CD14-positive monocyte (primary cell): ENCODE measurements around the gene RBFOX2. TPM values are rescaled to one million over a fixed set of nuclear protein-coding genes. Genes with fewer than 3 reads are reported as not detected.

ENCODE experiments used
- DNase-seq, 3 donors: peaks; one replicate each; pipeline ENCODE4 v3.0.0-alpha.2; 2011 to 2022
- H2AFZ ChIP-seq: 2 replicates; pipeline ENCODE4 v1.6.0; 2012; ENCODE audit warnings: mild to moderate bottlenecking, low read depth, low read length, inconsistent platforms; ENCODE audit not compliant: insufficient read depth, poor library complexity, severe bottlenecking
- H3K27ac ChIP-seq, 2 donors: 1 replicate in 1 of 2; 2 replicates in 1 of 2; pipeline ENCODE4 v1.5.1; 2012 to 2013; ENCODE audit warnings: low read length in 2 of 2, control low read depth in 1 of 2, inconsistent platforms in 1 of 2, low read depth in 1 of 2, mild to moderate bottlenecking in 1 of 2
- H3K27me3 ChIP-seq, 2 donors: one replicate each; pipeline versions ENCODE4 v1.6.0 to v1.6.1; 2011 to 2013; ENCODE audit warnings: low read length in 2 of 2; ENCODE audit not compliant: control insufficient read depth in 2 of 2, insufficient read depth in 2 of 2
- H3K36me3 ChIP-seq, 2 donors: replicated peaks in 1 of 2; 1 replicate in 1 of 2; 2 replicates in 1 of 2; pipeline versions ENCODE4 v1.5.1 to v1.6.1; 2012 to 2013; ENCODE audit warnings: low read length in 2 of 2, control low read depth in 1 of 2, inconsistent platforms in 1 of 2, mild to moderate bottlenecking in 1 of 2; ENCODE audit not compliant: insufficient read depth in 2 of 2, control insufficient read depth in 1 of 2
- H3K4me1 ChIP-seq, 2 donors: 1 replicate in 1 of 2; 2 replicates in 1 of 2; pipeline versions ENCODE4 v1.5.1 to v1.6.1; 2012 to 2013; ENCODE audit warnings: low read length in 2 of 2, control low read depth in 1 of 2, inconsistent platforms in 1 of 2, mild to moderate bottlenecking in 1 of 2, moderate library complexity in 1 of 2; ENCODE audit not compliant: insufficient read depth in 2 of 2, control insufficient read depth in 1 of 2
- H3K4me2 ChIP-seq: replicated peaks from 2 replicates; pipeline ENCODE3; 2012; ENCODE audit warnings: low read length, moderate library complexity, mild to moderate bottlenecking; ENCODE audit not compliant: poor library complexity, severe bottlenecking; ENCODE audit errors: extremely low read depth
- H3K4me3 ChIP-seq, 3 experiments: fragments of 200-600 bp in 1 of 3; sonication (generic) in 1 of 3; replicated peaks in 1 of 3; 1 replicate in 2 of 3; 2 replicates in 1 of 3; pipeline ENCODE4 v1.5.1; 2011 to 2013; ENCODE audit warnings: low read length in 3 of 3, mild to moderate bottlenecking in 3 of 3, control low read depth in 2 of 3, low read depth in 2 of 3, inconsistent platforms in 1 of 3, moderate library complexity in 1 of 3
- H3K79me2 ChIP-seq: 2 replicates; pipeline ENCODE4 v1.6.0; 2012; ENCODE audit warnings: mild to moderate bottlenecking, control low read depth, inconsistent platforms, low read length, moderate library complexity; ENCODE audit not compliant: insufficient read depth
- H3K9ac ChIP-seq: 2 replicates; pipeline ENCODE4 v1.6.0; 2017; ENCODE audit warnings: low read length, mild to moderate bottlenecking; ENCODE audit not compliant: insufficient read depth, poor library complexity, severe bottlenecking
- H3K9me3 ChIP-seq, 2 donors: replicated peaks in 1 of 2; 1 replicate in 1 of 2; 2 replicates in 1 of 2; pipeline versions ENCODE4 v1.5.1 to v1.6.1; 2012 to 2013; ENCODE audit warnings: low read length in 2 of 2, control low read depth in 1 of 2; ENCODE audit not compliant: control insufficient read depth in 1 of 2, insufficient read depth in 1 of 2
- H4K20me1 ChIP-seq: 2 replicates; pipeline ENCODE4 v1.6.0; 2012; ENCODE audit warnings: mild to moderate bottlenecking, low read length, control low read depth, moderate library complexity; ENCODE audit not compliant: insufficient read depth
- H3K27ac Mint-ChIP-seq, 7 donors: one replicate each; pipeline ENCODE4 v1.8.0; 2020; ENCODE audit warnings: mild to moderate bottlenecking in 7 of 7, mixed read lengths in 7 of 7, moderate library complexity in 6 of 7, inconsistent platforms in 2 of 7
- H3K27me3 Mint-ChIP-seq, 3 donors: one replicate each; pipeline ENCODE4 v1.8.0; 2021 to 2022; ENCODE audit warnings: low read depth in 3 of 3, mild to moderate bottlenecking in 3 of 3, mixed read lengths in 3 of 3, moderate library complexity in 3 of 3, inconsistent platforms in 1 of 3
- H3K36me3 Mint-ChIP-seq, 2 donors: one replicate each; pipeline ENCODE4 v1.8.0; 2020; ENCODE audit warnings: mixed read lengths in 2 of 2, inconsistent platforms in 1 of 2, mild to moderate bottlenecking in 1 of 2
- H3K4me1 Mint-ChIP-seq: one replicate; pipeline ENCODE4 v1.8.0; 2020; ENCODE audit warnings: mild to moderate bottlenecking, mixed read lengths
- H3K4me3 Mint-ChIP-seq, 2 donors: one replicate each; pipeline ENCODE4 v1.8.0; 2020; ENCODE audit warnings: mild to moderate bottlenecking in 2 of 2, mixed read lengths in 2 of 2, moderate library complexity in 1 of 2
- H3K9me3 Mint-ChIP-seq, 7 donors: one replicate each; pipeline ENCODE4 v1.8.0; 2020 to 2022; ENCODE audit warnings: mixed read lengths in 7 of 7, mild to moderate bottlenecking in 6 of 7, moderate library complexity in 6 of 7, inconsistent platforms in 2 of 7
- WGBS: methylation state at CpG from one replicate; pipeline ENCODE4 v1.1.5; 2013; ENCODE audit warnings: missing lambda C conversion rate; ENCODE audit not compliant: insufficient coverage; 5-methylcytosine and 5-hydroxymethylcytosine counted together
- intact Hi-C, 2 donors: fragments of 100-400 bp; cut with micrococcal nuclease; formaldehyde crosslinking; loops; one replicate each; pipeline versions ENCODE4 v1.15.0 to v1.15.1; 2023
- polyA plus RNA-seq, 3 donors: library from polyadenylated mRNA; depleted of rRNA in 1 of 3; unstranded in 2 of 3; stranded (reverse) in 1 of 3; fragments of 300-500 nt in 2 of 3; fragments of >200 nt in 1 of 3; fragmentation: Illumina TruSeq in 2 of 3; gene quantifications; 1 replicate in 2 of 3; 2 replicates in 1 of 3; pipeline ENCODE4 v1.2.3, GENCODE V29; 2012 to 2021
- TF ChIP-seq, protein P1 (sequence below): fragments of 200-600 bp; IDR thresholded peaks from one replicate; pipeline ENCODE4 v1.8.0; 2022; ENCODE audit warnings: antibody characterized with exemption, mild to moderate bottlenecking

Gene RBFOX2
- polyA plus RNA-seq, 3 donors = not detected

DNA sequence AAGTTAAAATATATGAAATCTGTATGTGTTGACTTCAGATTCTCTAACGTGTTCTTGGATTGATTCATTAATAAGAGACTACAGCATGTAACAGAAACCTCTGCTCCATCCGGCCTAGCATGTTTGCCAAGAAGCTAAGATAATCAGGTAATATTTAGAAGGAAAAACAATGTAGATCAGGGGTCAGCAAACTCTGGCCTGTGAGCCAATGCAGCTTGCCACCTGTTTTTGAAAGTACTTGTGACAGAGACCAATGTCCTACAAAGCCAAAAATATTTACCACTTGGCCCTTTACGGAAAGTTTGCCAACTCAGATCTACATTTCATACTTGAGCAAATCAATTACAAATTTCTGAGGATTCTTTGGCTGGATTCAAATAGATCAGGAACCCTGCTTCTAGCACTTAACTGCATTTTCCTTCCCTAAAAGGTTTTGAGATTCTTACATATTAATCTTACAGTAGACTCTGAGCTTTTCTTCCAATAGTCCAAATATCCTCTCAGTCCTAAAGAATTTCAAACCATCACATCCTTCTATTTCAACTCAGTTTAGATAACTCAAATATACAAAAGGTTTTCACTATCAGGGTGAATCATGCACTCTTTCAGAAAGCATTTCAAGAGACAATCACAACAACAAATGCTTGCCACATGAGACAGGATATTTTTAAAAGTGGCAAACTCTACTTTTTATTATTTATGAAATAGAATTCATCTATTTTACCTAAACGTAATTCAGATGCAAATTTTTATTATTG, 281.5 kb downstream of the RBFOX2 start:
- 86% methylated on average over 1 of the region's 4 CpGs for WGBS
- intact Hi-C loops = no loop called here
- no peaks in the 10 kb centered on the region for H3K27me3 ChIP-seq
- H3K9me3 ChIP-seq = no peaks in the 10 kb centered on the region
- no peak overlapping the region for H3K27ac ChIP-seq
- peaks cover 0 to under 1% of the 10 kb centered on the region in 2 donors for H3K4me1 ChIP-seq
- no peak overlapping the region for H3K4me2 ChIP-seq
- Mint-ChIP-seq H3K36me3 (no peaks in the 10 kb centered on the region), H3K27ac (no peak overlapping the region), H3K4me3 (no peak overlapping the region), H3K27me3 (peaks cover 0 to 3% (median 0%) of the 10 kb centered on the region in 3 donors), H3K9me3 (no peaks in the 10 kb centered on the region), H3K4me1 (peaks cover 3% of the 10 kb centered on the region)
- H2AFZ ChIP-seq = no peak overlapping the region
- no peak for DNase-seq
- H3K9ac ChIP-seq = no peak overlapping the region
- no peak overlapping the region for H3K4me3 ChIP-seq
- TF ChIP-seq, protein P1, sequence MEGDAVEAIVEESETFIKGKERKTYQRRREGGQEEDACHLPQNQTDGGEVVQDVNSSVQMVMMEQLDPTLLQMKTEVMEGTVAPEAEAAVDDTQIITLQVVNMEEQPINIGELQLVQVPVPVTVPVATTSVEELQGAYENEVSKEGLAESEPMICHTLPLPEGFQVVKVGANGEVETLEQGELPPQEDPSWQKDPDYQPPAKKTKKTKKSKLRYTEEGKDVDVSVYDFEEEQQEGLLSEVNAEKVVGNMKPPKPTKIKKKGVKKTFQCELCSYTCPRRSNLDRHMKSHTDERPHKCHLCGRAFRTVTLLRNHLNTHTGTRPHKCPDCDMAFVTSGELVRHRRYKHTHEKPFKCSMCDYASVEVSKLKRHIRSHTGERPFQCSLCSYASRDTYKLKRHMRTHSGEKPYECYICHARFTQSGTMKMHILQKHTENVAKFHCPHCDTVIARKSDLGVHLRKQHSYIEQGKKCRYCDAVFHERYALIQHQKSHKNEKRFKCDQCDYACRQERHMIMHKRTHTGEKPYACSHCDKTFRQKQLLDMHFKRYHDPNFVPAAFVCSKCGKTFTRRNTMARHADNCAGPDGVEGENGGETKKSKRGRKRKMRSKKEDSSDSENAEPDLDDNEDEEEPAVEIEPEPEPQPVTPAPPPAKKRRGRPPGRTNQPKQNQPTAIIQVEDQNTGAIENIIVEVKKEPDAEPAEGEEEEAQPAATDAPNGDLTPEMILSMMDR = no peak
- no peaks in the 10 kb centered on the region for H3K36me3 ChIP-seq
- H4K20me1 ChIP-seq = no peaks in the 10 kb centered on the region
- no peaks in the 10 kb centered on the region for H3K79me2 ChIP-seq

DNA sequence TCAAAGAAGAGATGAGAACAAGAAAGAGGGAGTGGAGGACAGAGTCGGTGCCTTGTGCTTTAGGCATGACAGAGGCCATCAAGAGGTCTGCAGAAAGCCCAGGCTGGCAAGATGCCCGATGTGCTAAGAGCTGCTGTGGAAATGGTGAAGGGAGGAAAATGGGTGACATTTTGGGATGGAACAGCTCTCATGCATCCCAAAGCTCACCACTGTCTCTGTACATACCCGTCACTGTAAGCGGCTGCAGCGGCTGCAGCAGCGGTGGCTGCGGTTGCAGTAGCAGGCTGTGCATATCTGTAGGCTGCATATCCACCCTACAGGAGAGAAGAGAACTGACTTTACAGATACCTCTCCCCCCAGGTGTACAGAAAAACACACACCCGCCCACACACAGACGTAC, 282.4 kb downstream of the RBFOX2 start:
- Histone ChIP-seq H4K20me1 (no peaks in the 10 kb centered on the region), H3K4me1 (no peaks in the 10 kb centered on the region), H3K27me3 (no peaks in the 10 kb centered on the region), H3K79me2 (no peaks in the 10 kb centered on the region), H3K9me3 (no peaks in the 10 kb centered on the region), H3K4me2 (no peak overlapping the region), H2AFZ (no peak overlapping the region), H3K9ac (no peak overlapping the region), H3K27ac (no peak overlapping the region), H3K4me3 (no peak overlapping the region), H3K36me3 (no peaks in the 10 kb centered on the region)
- H3K4me3 Mint-ChIP-seq = no peak overlapping the region
- H3K4me1 Mint-ChIP-seq = no peaks in the 10 kb centered on the region
- no peaks in the 10 kb centered on the region for H3K36me3 Mint-ChIP-seq
- WGBS = 100% methylated on average over 2 of the region's 9 CpGs
- intact Hi-C loops = no loop called here
- TF ChIP-seq, protein P1 = no peak
- H3K27me3 Mint-ChIP-seq = peaks cover 0 to 4% (median 0%) of the 10 kb centered on the region in 3 donors
- H3K27ac Mint-ChIP-seq = no peak overlapping the region
- H3K9me3 Mint-ChIP-seq = no peaks in the 10 kb centered on the region
- DNase-seq = no peak
